Muscle of leg (tissue), 11 donors: Measurements from ENCODE around the gene ZNF37A. TPM values are rescaled to one million over a fixed set of nuclear protein-coding genes. Genes with fewer than 3 reads are reported as not detected.
"Not testable (repeated sequence)": the region's sequence is repeated elsewhere in the genome, so short reads cannot be mapped to it uniquely, and the experiment has no call there.

ENCODE experiments used
- DNase-seq: peaks from one replicate; pipeline ENCODE4 v3.0.0; 2013
- H3K27ac ChIP-seq: one replicate; pipeline ENCODE4 v1.5.1; 2013; ENCODE audit warnings: mild to moderate bottlenecking, low read length, control low read depth
- H3K27me3 ChIP-seq: one replicate; pipeline ENCODE4 v1.6.1; 2013; ENCODE audit warnings: low read length; ENCODE audit not compliant: control insufficient read depth, insufficient read depth
- H3K36me3 ChIP-seq: one replicate; pipeline ENCODE4 v1.6.1; 2013; ENCODE audit warnings: low read length; ENCODE audit not compliant: control insufficient read depth, insufficient read depth
- H3K4me1 ChIP-seq: one replicate; pipeline ENCODE4 v1.6.1; 2013; ENCODE audit warnings: low read length; ENCODE audit not compliant: control insufficient read depth, insufficient read depth
- H3K4me3 ChIP-seq: one replicate; pipeline ENCODE4 v1.5.1; 2013; ENCODE audit warnings: low read length, control low read depth
- H3K9me3 ChIP-seq: replicated peaks from 2 replicates; pipeline ENCODE4 v1.6.1; 2013; ENCODE audit warnings: low read depth, low read length; ENCODE audit not compliant: control insufficient read depth
- WGBS: methylation state at CpG from one replicate; pipeline ENCODE4 v1.1.5; 2013; ENCODE audit warnings: missing lambda C conversion rate; ENCODE audit not compliant: insufficient coverage; 5-methylcytosine and 5-hydroxymethylcytosine counted together
- polyA plus RNA-seq, 8 donors: library from polyadenylated mRNA; unstranded; fragments of 120-200 nt; gene quantifications; one replicate each; pipeline versions ENCODE4 v1.2.1 to v1.2.3, GENCODE V29; 2013; ENCODE audit warnings: inconsistent platforms in 1 of 8, low replicate concordance in 1 of 8; ENCODE audit not compliant: insufficient read length in 8 of 8, insufficient read depth in 1 of 8
- total RNA-seq: library from RNA; stranded (reverse); fragments of 120-200 nt; gene quantifications from one replicate; pipeline ENCODE4 v1.2.4, GENCODE V29; 2013

Gene ZNF37A
- total and polyA plus RNA-seq, 9 donors: 6.3 to 12.2 (median 8.5) TPM

- no peak for DNase-seq
- Histone ChIP-seq H3K4me1 (no peaks in the 10 kb centered on the region), H3K4me3 (no peak overlapping the region), H3K36me3 (no peaks in the 10 kb centered on the region), H3K9me3 (peaks cover 10% of the 10 kb centered on the region), H3K27ac (no peak overlapping the region), H3K27me3 (no peaks in the 10 kb centered on the region)
- 60% methylated on average over 1 of the region's 2 CpGs for whole genome bisulfite sequencing
These were observed 17.4 kb upstream of the ZNF37A start for GRCh38 chr10:38076687-38077086.

- H3K27ac ChIP-seq, DNase-seq, H3K9me3 ChIP-seq, H3K4me1 ChIP-seq, H3K27me3 ChIP-seq: not testable (repeated sequence)
- peaks cover 21% of the 10 kb centered on the region for H3K36me3 ChIP-seq
- peak overlapping the region; percentile 87 for H3K4me3 ChIP-seq
- WGBS: 89% methylated on average over 7 of the region's 15 CpGs
These were observed 819 bp upstream of the ZNF37A start for GRCh38 chr10:38093318-38093717.

- no peak overlapping the region for H3K27ac ChIP-seq
- DNase-seq: no peak
- H3K27me3 ChIP-seq: no peaks in the 10 kb centered on the region
- WGBS: 19% methylated on average over 7 of the region's 16 CpGs
- H3K4me3 ChIP-seq: peak overlapping the region; percentile 87
- peaks cover 9% of the 10 kb centered on the region for H3K4me1 ChIP-seq
- no peaks in the 10 kb centered on the region for H3K9me3 ChIP-seq
- H3K36me3 ChIP-seq: peaks cover 21% of the 10 kb centered on the region
These were observed 350 bp upstream of the ZNF37A start for GRCh38 chr10:38093816-38094157.

- H3K27me3 ChIP-seq: no peaks in the 10 kb centered on the region
- peak overlapping the region; percentile 86 for H3K27ac ChIP-seq
- WGBS: 48% methylated on average over 19 of the region's 21 CpGs
- H3K4me1 ChIP-seq: peaks cover 9% of the 10 kb centered on the region
- peaks cover 3% of the 10 kb centered on the region for H3K9me3 ChIP-seq
- H3K36me3 ChIP-seq: peaks cover 21% of the 10 kb centered on the region
- H3K4me3 ChIP-seq: peak overlapping the region; percentile 87
- no peak for DNase-seq
These were observed 914 bp downstream of the ZNF37A start for GRCh38 chr10:38094927-38095574.

GRCh38 chr10:38102880-38103279, 8.7 kb downstream of the ZNF37A start:
- Histone ChIP-seq H3K9me3 (peaks cover 36% of the 10 kb centered on the region), H3K36me3 (peaks cover 20% of the 10 kb centered on the region), H3K4me3 (no peak overlapping the region), H3K27ac (no peak overlapping the region), H3K4me1 (no peaks in the 10 kb centered on the region), H3K27me3 (no peaks in the 10 kb centered on the region)
- no CpG with 5 or more reads among the region's 1 CpG for WGBS
- no peak for DNase-seq

- H3K4me1 ChIP-seq: no peaks in the 10 kb centered on the region
- no peak overlapping the region for H3K27ac ChIP-seq
- no peak overlapping the region for H3K4me3 ChIP-seq
- H3K9me3 ChIP-seq: peaks cover 36% of the 10 kb centered on the region
- no peaks in the 10 kb centered on the region for H3K27me3 ChIP-seq
- H3K36me3 ChIP-seq: peaks cover 20% of the 10 kb centered on the region
- WGBS: 100% methylated on average over 2 of the region's 3 CpGs
- DNase-seq: no peak
These were observed 9.6 kb downstream of the ZNF37A start for GRCh38 chr10:38103756-38104155.

- H3K27ac ChIP-seq: no peak overlapping the region
- no peak overlapping the region for H3K4me3 ChIP-seq
- H3K36me3 ChIP-seq: peaks cover 23% of the 10 kb centered on the region
- H3K9me3 ChIP-seq: peaks cover 40% of the 10 kb centered on the region
- no peaks in the 10 kb centered on the region for H3K27me3 ChIP-seq
- DNase-seq: no peak
- 100% methylated on average over 1 of the region's 2 CpGs for WGBS
- H3K4me1 ChIP-seq: no peaks in the 10 kb centered on the region
These were observed 18.0 kb downstream of the ZNF37A start for GRCh38 chr10:38112159-38112558.

- H3K9me3 ChIP-seq: peaks cover 81% of the 10 kb centered on the region
These were observed 24.1 kb downstream of the ZNF37A start for GRCh38 chr10:38118072-38118807.

GRCh38 chr10:38119038-38119437, 24.9 kb downstream of the ZNF37A start:
- Histone ChIP-seq H3K27ac (no peak overlapping the region), H3K4me1 (no peaks in the 10 kb centered on the region), H3K36me3 (peaks cover 25% of the 10 kb centered on the region), H3K9me3 (peaks cover 81% of the 10 kb centered on the region), H3K4me3 (no peak overlapping the region), H3K27me3 (no peaks in the 10 kb centered on the region)
- no peak for DNase-seq
- WGBS: no CpG with 5 or more reads among the region's 1 CpG

More at GRCh38 chr10:38118072-38118807, 24.1 kb downstream of the ZNF37A start:
- H3K4me1 ChIP-seq: no peaks in the 10 kb centered on the region
- H3K27ac ChIP-seq: no peak overlapping the region
- H3K36me3 ChIP-seq: peaks cover 29% of the 10 kb centered on the region
- no CpG with 5 or more reads among the region's 3 CpGs for WGBS
- DNase-seq: no peak
- H3K27me3 ChIP-seq: no peaks in the 10 kb centered on the region
- H3K4me3 ChIP-seq: no peak overlapping the region

GRCh38 chr10:38127812-38128211, 33.7 kb downstream of the ZNF37A start:
- no peaks in the 10 kb centered on the region for H3K36me3 ChIP-seq
- no peak overlapping the region for H3K27ac ChIP-seq
- H3K4me3 ChIP-seq: no peak overlapping the region
- 80% methylated on average over 2 of the region's 2 CpGs for WGBS
- no peaks in the 10 kb centered on the region for H3K27me3 ChIP-seq
- H3K9me3 ChIP-seq: peaks cover 56% of the 10 kb centered on the region
- H3K4me1 ChIP-seq: no peaks in the 10 kb centered on the region
- DNase-seq: no peak
